Activated CD8-positive, alpha-beta memory T cell treated with anti-CD3 and anti-CD28 coated beads for 48 hours (primary cell): ENCODE data around the gene DPH2.

Source experiments
- DNase-seq, 3 experiments: peaks; one replicate each; pipeline ENCODE4 v3.0.0-alpha.2; 2020; ENCODE audit warnings: low read depth in 2 of 3, low spot score in 2 of 3

Gene DPH2

GRCh38 chr1:43969746-43970466, at the start of gene DPH2:
Gene DPH2, plus strand, starts transcription at chr1:43970010. Its CDS starts 166 bp downstream, at chr1:43970176.
- peak; percentile 68 to 91 (median 89) for DNase-seq

DNA sequence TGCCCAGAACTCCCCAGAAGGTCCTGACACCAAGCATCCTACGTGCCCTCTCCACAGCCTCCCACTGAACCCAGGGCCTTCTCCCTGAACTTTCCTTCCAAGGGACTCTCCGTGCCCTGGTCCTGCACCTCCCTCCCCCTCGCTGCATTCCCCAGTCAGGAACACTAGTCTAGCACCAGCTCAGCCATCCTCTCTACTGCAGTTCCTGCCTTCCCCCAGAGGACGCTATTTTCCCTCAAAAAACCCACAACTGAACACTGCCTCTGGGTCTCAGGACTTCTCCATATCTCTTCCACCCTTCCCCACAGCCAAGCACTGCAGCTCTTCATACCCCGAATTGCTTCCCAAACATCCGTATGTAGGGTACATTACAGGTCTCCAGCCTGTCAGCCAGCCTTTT, 48.8 kb upstream of the DPH2 start:
- DNase-seq = no peak

- DNase-seq = no peak
These were observed 45.3 kb upstream of the DPH2 start for GRCh38 chr1:43924516-43924915.

DNA sequence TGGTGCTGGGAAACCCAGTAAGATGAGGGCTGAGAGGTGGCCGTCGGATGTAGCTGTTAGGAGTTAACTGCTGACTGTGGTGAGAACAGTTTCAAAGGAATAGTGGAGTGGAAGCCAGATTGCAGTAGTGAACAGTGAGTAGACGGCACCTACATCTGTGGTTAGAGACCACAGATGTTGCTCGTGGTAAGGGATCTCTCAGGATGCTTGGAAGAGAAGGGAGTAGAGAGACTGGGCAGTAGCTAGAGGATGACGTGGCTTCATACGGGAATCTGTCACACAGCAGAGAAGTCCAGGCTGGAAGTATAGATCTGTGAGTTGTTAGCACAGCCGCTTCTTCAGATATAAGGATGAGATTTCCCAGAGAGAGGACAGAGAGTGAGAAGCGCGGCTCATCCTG, 44.0 kb upstream of the DPH2 start:
- no peak for DNase-seq

DNA sequence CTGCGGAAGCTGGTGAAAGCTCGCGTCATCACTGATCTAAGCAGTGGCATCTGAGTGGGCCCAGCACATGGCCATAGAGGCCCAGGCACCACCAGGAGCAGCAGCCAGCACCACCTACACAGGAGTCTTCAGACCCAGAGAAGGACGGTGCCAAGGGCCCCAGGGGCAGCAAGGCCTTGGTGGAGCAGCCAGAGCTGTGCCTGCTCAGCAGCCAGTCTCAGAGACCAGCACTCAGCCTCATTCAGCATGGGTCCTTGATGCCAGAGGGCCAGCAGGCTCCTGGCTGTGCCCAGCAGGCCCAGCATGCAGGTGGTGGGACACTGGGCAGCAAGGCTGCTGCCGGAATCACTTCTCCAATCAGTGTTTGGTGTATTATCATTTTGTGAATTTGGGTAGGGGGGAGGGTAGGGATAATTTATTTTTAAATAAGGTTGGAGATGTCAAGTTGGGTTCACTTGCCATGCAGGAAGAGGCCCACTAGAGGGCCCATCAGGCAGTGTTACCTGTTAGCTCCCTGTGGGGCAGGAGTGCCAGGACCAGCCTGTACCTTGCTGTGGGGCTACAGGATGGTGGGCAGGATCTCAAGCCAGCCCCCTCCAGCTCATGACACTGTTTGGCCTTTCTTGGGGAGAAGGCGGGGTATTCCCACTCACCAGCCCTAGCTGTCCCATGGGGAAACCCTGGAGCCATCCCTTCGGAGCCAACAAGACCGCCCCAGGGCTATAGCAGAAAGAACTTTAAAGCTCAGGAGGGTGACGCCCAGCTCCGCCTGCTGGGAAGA, 39.5 kb upstream of the DPH2 start:
- DNase-seq = no peak

GRCh38 chr1:43930949-43931275, 38.9 kb upstream of the DPH2 start:
- DNase-seq = no peak

DNA sequence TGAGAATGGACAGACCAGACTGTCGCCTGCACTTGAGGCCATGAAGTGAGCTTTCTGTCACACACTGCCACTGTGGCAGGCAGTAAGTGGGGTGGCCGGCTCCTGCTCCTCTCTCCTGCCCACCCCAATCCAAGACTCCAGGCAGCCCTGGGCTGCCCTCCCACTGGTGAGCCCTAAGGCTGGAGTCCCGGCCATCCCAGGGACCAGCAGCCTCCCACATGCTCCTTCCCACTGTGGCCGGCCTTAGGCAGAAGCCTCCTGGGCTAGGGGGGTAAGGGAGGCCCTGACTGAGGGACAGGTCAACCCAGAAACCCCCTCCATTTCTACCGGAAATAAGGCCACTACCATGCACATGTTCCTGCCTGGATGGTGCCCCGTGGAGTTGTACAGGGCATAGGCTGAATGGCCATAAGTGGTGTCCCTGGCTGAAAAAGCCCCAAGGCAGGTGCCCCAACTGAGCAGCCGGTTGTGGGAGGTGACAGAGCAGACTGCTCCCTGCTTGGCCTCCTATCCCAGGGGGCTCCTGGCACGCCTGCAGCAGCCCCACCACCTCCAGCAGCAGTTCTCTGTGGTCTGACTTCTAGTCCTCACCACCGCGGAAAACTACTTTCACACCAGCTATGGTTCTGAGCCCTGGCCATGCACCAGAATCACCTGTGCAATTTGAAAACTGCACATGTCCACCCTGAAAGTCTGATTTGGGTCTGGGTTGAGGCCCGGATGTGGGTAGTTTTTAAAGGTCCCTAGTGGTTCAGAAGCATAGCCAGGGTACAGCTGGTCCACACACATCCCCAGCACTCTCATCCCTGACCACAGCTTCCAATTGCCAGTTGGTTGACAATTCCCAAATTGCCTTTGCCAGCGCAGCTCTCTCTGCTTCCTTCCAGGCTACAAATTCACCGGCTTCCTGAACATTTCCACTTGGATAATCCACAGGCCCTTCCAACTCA, 37.8 kb upstream of the DPH2 start:
- DNase-seq = no peak

DNA sequence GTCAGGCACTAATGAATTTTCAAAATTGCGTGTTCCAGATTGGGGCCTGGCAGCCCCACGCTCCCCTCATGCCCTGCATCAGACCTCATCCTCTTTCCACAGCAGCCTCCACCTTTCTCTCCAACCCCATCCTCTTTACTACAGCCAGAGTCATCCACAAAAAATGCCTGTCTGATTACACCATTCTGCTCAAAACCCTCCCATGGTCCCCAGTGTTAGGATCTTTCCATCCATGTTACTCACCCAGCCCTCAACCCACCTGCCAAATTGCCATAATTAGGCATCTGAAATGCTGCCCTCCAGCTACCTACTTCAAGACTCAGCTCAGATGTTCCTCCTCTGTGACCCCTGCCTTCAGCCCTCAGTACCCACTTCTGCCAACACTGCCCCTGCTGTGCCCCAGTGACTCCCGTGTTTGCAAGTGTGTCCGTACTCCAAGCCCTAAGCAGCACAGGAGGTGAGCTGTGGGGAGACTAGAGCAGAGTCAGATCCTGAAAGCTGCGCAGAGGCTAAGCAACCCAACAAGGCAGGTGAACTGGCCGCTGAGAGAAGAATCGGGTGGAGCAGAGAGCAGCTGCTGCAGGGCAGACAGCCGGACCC, 36.9 kb upstream of the DPH2 start:
- DNase-seq = no peak

DNA sequence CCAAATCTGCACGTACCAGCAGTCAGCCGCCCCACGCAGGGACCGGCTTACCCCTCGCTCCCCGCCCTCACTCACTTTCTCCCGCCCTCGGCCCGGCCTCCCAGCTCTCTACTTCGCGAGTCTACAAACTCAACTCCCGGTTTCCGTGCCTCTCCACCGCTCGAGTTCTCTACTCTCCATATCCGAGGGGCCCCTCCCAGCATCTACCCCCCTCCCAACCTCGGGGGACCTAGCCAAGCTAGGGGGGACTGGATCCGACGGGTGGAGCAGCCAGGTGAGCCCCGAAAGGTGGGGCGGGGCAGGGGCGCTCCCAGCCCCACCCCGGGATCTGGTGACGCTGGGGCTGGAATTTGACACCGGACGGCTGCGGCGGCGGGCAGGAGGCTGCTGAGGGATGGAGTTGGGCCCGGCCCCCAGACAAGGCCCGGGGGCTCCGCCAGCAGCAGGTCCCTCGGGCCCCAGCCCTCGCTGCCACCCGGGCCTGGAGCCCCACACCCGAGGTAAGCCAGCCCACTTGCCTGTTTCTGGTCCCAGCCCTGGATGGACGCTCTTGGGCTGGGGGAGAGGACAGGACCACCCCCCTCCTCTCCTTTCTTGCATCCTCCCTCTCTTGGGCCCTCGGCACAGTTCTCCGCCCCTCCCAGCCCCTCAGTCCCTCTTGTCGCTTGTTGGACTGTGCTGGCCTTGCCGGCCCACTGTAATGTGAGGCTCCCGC, 36.3 kb upstream of the DPH2 start, which contains the start of gene ARTN:
ARTN (plus strand) TSS at position 416 of the 715 bp plus-strand sequence. CDS start 1,856 bp downstream, outside the sequence.
- no peak for DNase-seq

DNA sequence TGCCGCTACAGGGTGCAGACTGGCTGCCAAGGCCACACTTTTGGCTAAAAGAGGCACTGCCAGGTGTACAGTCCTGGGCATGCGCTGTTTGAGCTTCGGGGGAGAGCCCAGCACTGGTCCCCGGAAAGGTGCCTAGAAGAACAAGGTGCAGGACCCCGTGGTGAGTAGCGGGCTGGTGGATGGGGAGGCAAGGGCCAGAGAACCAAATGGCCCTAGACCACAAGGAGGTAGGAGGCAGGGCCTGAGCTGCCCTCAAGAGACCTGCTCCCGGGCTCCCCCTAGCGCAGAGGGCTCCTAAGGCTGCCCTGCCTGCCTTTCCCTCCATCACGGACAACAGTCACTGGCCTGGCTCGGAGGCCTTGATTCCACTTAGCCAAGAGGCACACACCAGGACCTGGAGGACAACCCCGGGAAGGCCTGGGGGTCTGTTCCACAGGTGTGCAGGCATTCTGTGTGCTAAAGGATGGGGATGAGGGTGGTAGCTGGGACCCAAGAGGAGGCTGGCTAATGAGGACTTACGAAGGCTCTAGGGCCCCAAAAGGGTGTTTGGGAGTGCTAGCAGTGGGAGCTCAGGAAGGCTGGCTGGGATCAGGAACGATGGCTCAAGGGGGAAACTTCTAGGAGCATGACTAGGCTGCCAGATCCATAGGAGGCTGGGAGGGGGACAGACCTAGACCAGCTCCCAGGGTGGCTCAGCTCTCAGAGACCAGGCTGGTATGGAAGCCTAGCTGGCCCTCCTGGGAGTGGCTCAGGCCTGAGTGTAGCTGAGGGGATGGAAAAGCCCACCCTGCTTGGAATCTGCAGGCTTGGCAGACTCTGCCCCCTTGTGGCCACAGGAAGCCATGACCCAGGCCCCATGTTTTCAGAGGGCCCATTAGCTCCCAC, 35.5 kb upstream of the DPH2 start:
- DNase-seq = peak in 2 of 3 experiments; percentile 37 to 63

GRCh38 chr1:43934986-43935324, 34.9 kb upstream of the DPH2 start:
- DNase-seq = no peak

DNA sequence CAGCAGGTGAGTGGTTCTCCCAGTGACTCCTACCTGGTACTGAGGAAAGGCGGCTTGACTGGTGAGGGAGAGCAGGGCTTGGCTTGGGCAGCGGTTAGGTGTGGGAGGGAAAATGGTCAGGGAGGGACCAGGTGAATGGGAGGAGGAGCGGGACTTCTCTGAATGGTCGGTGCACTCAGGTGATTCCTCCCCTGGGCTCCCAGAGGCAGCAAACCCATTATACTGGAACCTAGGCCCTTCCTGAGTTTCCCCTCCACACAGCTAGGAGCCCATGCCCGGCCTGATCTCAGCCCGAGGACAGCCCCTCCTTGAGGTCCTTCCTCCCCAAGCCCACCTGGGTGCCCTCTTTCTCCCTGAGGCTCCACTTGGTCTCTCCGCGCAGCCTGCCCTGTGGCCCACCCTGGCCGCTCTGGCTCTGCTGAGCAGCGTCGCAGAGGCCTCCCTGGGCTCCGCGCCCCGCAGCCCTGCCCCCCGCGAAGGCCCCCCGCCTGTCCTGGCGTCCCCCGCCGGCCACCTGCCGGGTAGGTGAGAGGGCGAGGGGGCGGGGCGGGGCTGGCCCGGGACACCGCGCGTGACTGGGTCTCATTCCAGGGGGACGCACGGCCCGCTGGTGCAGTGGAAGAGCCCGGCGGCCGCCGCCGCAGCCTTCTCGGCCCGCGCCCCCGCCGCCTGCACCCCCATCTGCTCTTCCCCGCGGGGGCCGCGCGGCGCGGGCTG, 33.9 kb upstream of the DPH2 start:
- DNase-seq = no peak

DNA sequence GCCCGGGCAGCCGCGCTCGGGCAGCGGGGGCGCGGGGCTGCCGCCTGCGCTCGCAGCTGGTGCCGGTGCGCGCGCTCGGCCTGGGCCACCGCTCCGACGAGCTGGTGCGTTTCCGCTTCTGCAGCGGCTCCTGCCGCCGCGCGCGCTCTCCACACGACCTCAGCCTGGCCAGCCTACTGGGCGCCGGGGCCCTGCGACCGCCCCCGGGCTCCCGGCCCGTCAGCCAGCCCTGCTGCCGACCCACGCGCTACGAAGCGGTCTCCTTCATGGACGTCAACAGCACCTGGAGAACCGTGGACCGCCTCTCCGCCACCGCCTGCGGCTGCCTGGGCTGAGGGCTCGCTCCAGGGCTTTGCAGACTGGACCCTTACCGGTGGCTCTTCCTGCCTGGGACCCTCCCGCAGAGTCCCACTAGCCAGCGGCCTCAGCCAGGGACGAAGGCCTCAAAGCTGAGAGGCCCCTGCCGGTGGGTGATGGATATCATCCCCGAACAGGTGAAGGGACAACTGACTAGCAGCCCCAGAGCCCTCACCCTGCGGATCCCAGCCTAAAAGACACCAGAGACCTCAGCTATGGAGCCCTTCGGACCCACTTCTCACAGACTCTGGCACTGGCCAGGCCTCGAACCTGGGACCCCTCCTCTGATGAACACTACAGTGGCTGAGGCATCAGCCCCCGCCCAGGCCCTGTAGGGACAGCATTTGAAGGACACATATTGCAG, 33.2 kb upstream of the DPH2 start:
- no peak for DNase-seq

- DNase-seq = no peak
These were observed 32.5 kb upstream of the DPH2 start for GRCh38 chr1:43937179-43937865.

DNA sequence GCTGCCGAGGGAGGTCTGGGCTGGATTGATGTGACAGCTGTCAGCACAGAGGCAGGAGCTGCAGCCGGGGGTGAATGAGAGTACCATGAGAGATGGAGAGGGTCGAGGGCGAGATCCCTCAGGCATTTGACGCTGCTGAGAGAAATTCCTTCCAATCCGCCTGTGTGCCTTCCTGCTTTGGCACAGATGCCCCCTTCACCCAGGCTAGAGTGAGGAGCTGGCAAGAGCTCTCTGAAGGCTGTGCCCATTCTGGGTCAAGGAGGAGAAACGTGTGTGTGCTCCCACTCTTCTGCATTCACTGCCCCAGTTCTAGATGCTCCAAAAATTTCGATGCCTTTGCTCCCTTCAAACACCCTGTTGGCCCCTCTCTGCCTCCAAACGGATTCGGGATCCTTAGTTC, 31.4 kb upstream of the DPH2 start:
- DNase-seq = no peak

- DNase-seq = no peak
These were observed 30.8 kb upstream of the DPH2 start for GRCh38 chr1:43938892-43939587.

- no peak for DNase-seq
These were observed 27.4 kb upstream of the DPH2 start for GRCh38 chr1:43942411-43942810.
